H9 (cell line): Measurements from ENCODE around the gene SLC9A9. TPM values are rescaled to one million over a fixed set of nuclear protein-coding genes. Genes with fewer than 3 reads are reported as not detected.

ENCODE experiments used
- DNase-seq: peaks from one replicate; pipeline ENCODE4 v3.0.0-alpha.2; 2017
- H2AFZ ChIP-seq: one replicate; pipeline ENCODE4 v1.6.1; 2013; ENCODE audit warnings: mild to moderate bottlenecking, low read length, control low read depth, moderate library complexity
- H2AK5ac ChIP-seq: 2 replicates; pipeline ENCODE4 v1.6.1; 2013; ENCODE audit warnings: low read length, control low read depth, mixed read lengths; ENCODE audit not compliant: insufficient read length
- H2BK120ac ChIP-seq: one replicate; pipeline ENCODE4 v1.6.1; 2013; ENCODE audit warnings: low read depth, mild to moderate bottlenecking, low read length, control low read depth, inconsistent platforms; ENCODE audit not compliant: poor library complexity, severe bottlenecking
- H2BK12ac ChIP-seq: 2 replicates; pipeline ENCODE4 v1.6.1; 2013; ENCODE audit warnings: low read length, control low read depth, mixed read lengths, low read depth; ENCODE audit not compliant: insufficient read length
- H2BK15ac ChIP-seq: 2 replicates; pipeline ENCODE4 v1.6.1; 2013; ENCODE audit warnings: low read depth, low read length, control low read depth
- H2BK20ac ChIP-seq: one replicate; pipeline ENCODE4 v1.6.1; 2013; ENCODE audit warnings: low read depth, mild to moderate bottlenecking, low read length, control low read depth, inconsistent platforms; ENCODE audit not compliant: poor library complexity, severe bottlenecking
- H2BK5ac ChIP-seq: 2 replicates; pipeline ENCODE4 v1.6.1; 2013; ENCODE audit warnings: low read length, control low read depth, mixed read lengths; ENCODE audit not compliant: insufficient read length
- H3K14ac ChIP-seq: 2 replicates; pipeline ENCODE4 v1.6.1; 2013; ENCODE audit warnings: low read length, control low read depth; ENCODE audit not compliant: insufficient read depth
- H3K18ac ChIP-seq: 2 replicates; pipeline ENCODE4 v1.6.1; 2013; ENCODE audit warnings: low read depth, mild to moderate bottlenecking, mixed read lengths, low read length, control low read depth; ENCODE audit not compliant: insufficient read length
- H3K23ac ChIP-seq: 2 replicates; pipeline ENCODE4 v1.6.1; 2013; ENCODE audit warnings: low read length, control low read depth, mixed read lengths, low read depth; ENCODE audit not compliant: insufficient read length
- H3K23me2 ChIP-seq: 2 replicates; pipeline ENCODE4 v1.6.1; 2013; ENCODE audit warnings: low read depth, mild to moderate bottlenecking, mixed read lengths, low read length, control low read depth; ENCODE audit not compliant: insufficient read length, poor library complexity, severe bottlenecking
- H3K27ac ChIP-seq: 2 replicates; pipeline ENCODE4 v1.5.1; 2013; ENCODE audit warnings: low read length, control low read depth, mixed read lengths, low read depth; ENCODE audit not compliant: insufficient read length
- H3K27me3 ChIP-seq: 2 replicates; pipeline ENCODE4 v1.6.1; 2013; ENCODE audit warnings: low read length, control low read depth, inconsistent platforms; ENCODE audit not compliant: insufficient read depth
- H3K4ac ChIP-seq: 2 replicates; pipeline ENCODE4 v1.6.1; 2013; ENCODE audit warnings: low read depth, mild to moderate bottlenecking, control low read depth, inconsistent platforms, low read length, moderate library complexity
- H3K4me1 ChIP-seq: 2 replicates; pipeline ENCODE4 v1.6.1; 2013; ENCODE audit warnings: low read length, control low read depth, inconsistent platforms; ENCODE audit not compliant: insufficient read depth
- H3K4me2 ChIP-seq: 2 replicates; pipeline ENCODE4 v1.6.1; 2013; ENCODE audit warnings: low read length, control low read depth, mixed read lengths; ENCODE audit not compliant: insufficient read length, insufficient read depth
- H3K56ac ChIP-seq: 2 replicates; pipeline ENCODE4 v1.6.1; 2013; ENCODE audit warnings: low read depth, mild to moderate bottlenecking, mixed read lengths, low read length, control low read depth; ENCODE audit not compliant: insufficient read length
- H3K79me1 ChIP-seq: 2 replicates; pipeline ENCODE4 v1.6.1; 2013; ENCODE audit warnings: low read depth, mild to moderate bottlenecking, moderate library complexity, low read length, control low read depth, inconsistent platforms; ENCODE audit not compliant: insufficient read depth, poor library complexity, severe bottlenecking
- H3K79me2 ChIP-seq: 2 replicates; pipeline ENCODE4 v1.6.1; 2013; ENCODE audit warnings: low read length, control low read depth, inconsistent platforms; ENCODE audit not compliant: insufficient read depth
- H3K9ac ChIP-seq: 2 replicates; pipeline ENCODE4 v1.6.1; 2013; ENCODE audit warnings: low read length, control low read depth, mixed read lengths; ENCODE audit not compliant: insufficient read length; ENCODE audit errors: extremely low read depth
- H3K9me3 ChIP-seq: one replicate; pipeline ENCODE4 v1.6.1; 2013; ENCODE audit warnings: low read depth, low read length, inconsistent platforms; ENCODE audit not compliant: control insufficient read depth
- H3T11ph ChIP-seq: one replicate; pipeline ENCODE4 v1.6.1; 2013; ENCODE audit warnings: mild to moderate bottlenecking, low read length, control low read depth, inconsistent platforms
- H4K20me1 ChIP-seq: one replicate; pipeline ENCODE4 v1.6.1; 2013; ENCODE audit not compliant: control insufficient read depth, insufficient read length, insufficient read depth
- H4K5ac ChIP-seq: 2 replicates; pipeline ENCODE4 v1.6.1; 2013; ENCODE audit warnings: low read depth, mild to moderate bottlenecking, mixed read lengths, low read length, control low read depth; ENCODE audit not compliant: insufficient read length
- H4K8ac ChIP-seq: replicated peaks from 2 replicates; pipeline ENCODE4 v1.6.1; 2013; ENCODE audit warnings: low read length, control low read depth, mixed read lengths, low read depth; ENCODE audit not compliant: insufficient read length
- H4K91ac ChIP-seq: 2 replicates; pipeline ENCODE4 v1.6.1; 2013; ENCODE audit warnings: low read depth, mild to moderate bottlenecking, moderate library complexity, mixed read lengths, low read length, control low read depth; ENCODE audit not compliant: insufficient read length
- H3K27ac Mint-ChIP-seq, 3 experiments: 2 replicates in 2 of 3; 3 replicates in 1 of 3; pipeline ENCODE4 v1.8.0; 2020 to 2021; ENCODE audit warnings: mixed read lengths in 3 of 3, mild to moderate bottlenecking in 1 of 3, moderate library complexity in 1 of 3
- H3K27me3 Mint-ChIP-seq: 2 replicates; pipeline ENCODE4 v1.8.0; 2021; ENCODE audit warnings: low read depth, mild to moderate bottlenecking, moderate library complexity, mixed read lengths
- H3K36me3 Mint-ChIP-seq, 3 experiments: 2 replicates in 2 of 3; 3 replicates in 1 of 3; pipeline ENCODE4 v1.8.0; 2020 to 2021; ENCODE audit warnings: low read depth in 3 of 3, mixed read lengths in 3 of 3; ENCODE audit not compliant: insufficient read depth in 1 of 3
- H3K4me1 Mint-ChIP-seq, 2 experiments: 2 replicates each; pipeline ENCODE4 v1.8.0; 2020; ENCODE audit warnings: mixed read lengths in 2 of 2
- H3K4me3 Mint-ChIP-seq, 2 experiments: 2 replicates in 1 of 2; 3 replicates in 1 of 2; pipeline ENCODE4 v1.8.0; 2020 to 2021; ENCODE audit warnings: mild to moderate bottlenecking in 2 of 2, mixed read lengths in 2 of 2, moderate library complexity in 1 of 2
- H3K9me3 Mint-ChIP-seq, 2 experiments: 2 replicates in 1 of 2; 3 replicates in 1 of 2; pipeline ENCODE4 v1.8.0; 2020; ENCODE audit warnings: mild to moderate bottlenecking in 2 of 2, mixed read lengths in 2 of 2, moderate library complexity in 1 of 2
- CTCF ChIP-seq: fragments of 200-600 bp; sonication (generic); conservative IDR thresholded peaks from 3 replicates; pipeline ENCODE4 v1.8.0; 2021; ENCODE audit warnings: antibody characterized with exemption, mild to moderate bottlenecking
- WGBS: extraction: QIAGEN DNeasy Blood & Tissue Kit; methylation state at CpG from one replicate; pipeline ENCODE4 v1.1.7; 2013; ENCODE audit warnings: missing lambda C conversion rate, low lambda C conversion rate, mixed read lengths; ENCODE audit not compliant: insufficient read length; ENCODE audit errors: extremely low coverage; 5-methylcytosine and 5-hydroxymethylcytosine counted together
- total RNA-seq: library from RNA; stranded (reverse); gene quantifications from 2 replicates; pipeline ENCODE4 v1.2.1, GENCODE V29; 2021

The SLC9A9 gene
- total RNA-seq, 1 experiment from 2014 or later = 0.35 TPM

- no peaks in the 10 kb centered on the region for H4K20me1 ChIP-seq
- no peak overlapping the region for H4K91ac ChIP-seq
- Mint-ChIP-seq H3K36me3 (0 out of 7 replicates have a peak, but pooled peaks cover 0 to 2% (median 0%) of the 10 kb centered on the region in 3 experiments), H3K27ac (peak overlapping the region in 1 of 3 experiments; percentile 49; a peak in 1 of 7 replicates), H3K4me3 (no peak overlapping the region), H3K4me1 (no peaks in the 10 kb centered on the region), H3K9me3 (no peaks in the 10 kb centered on the region), H3K27me3 (no peaks in the 10 kb centered on the region)
- H3K27ac ChIP-seq = no peak overlapping the region
- WGBS = no CpG with 5 or more reads among the region's 1 CpG
- H3K56ac ChIP-seq = no peak overlapping the region
- H2BK5ac ChIP-seq = no peak overlapping the region
- H3K9ac ChIP-seq = no peak overlapping the region
- no peak overlapping the region for H3K4me2 ChIP-seq
- H3K4ac ChIP-seq = no peak overlapping the region
- no peak overlapping the region for H3T11ph ChIP-seq
- H3K14ac ChIP-seq = no peak overlapping the region
- H3K27me3 ChIP-seq = no peaks in the 10 kb centered on the region
- H3K18ac ChIP-seq = no peak overlapping the region
- H2BK12ac ChIP-seq = no peak overlapping the region
- no peaks in the 10 kb centered on the region for H3K79me1 ChIP-seq
- H2AFZ ChIP-seq = no peak overlapping the region
- no peak overlapping the region for H2BK15ac ChIP-seq
- no peak overlapping the region for H2AK5ac ChIP-seq
- H4K5ac ChIP-seq = no peak overlapping the region
- no peaks in the 10 kb centered on the region for H3K79me2 ChIP-seq
- no peaks in the 10 kb centered on the region for H3K23me2 ChIP-seq
- H3K9me3 ChIP-seq = no peaks in the 10 kb centered on the region
- no peak overlapping the region for H2BK20ac ChIP-seq
- no peak overlapping the region for H4K8ac ChIP-seq
- H3K23ac ChIP-seq = no peak overlapping the region
- DNase-seq = no peak
- TF ChIP-seq CTCF = no peak
- H3K4me1 ChIP-seq = no peaks in the 10 kb centered on the region
- H2BK120ac ChIP-seq = no peak overlapping the region
Observed at GRCh38 chr3:143764840-143765239, 83.4 kb downstream of the SLC9A9 start.
